Mesothelial cell of epicardium (in vitro differentiated cells): ENCODE measurements around the gene TAF1L. TPM values are rescaled to one million over a fixed set of nuclear protein-coding genes. Genes with fewer than 3 reads are reported as not detected.
"Not testable (repeated sequence)": the region's sequence is repeated elsewhere in the genome, so short reads cannot be mapped to it uniquely, and the experiment has no call there.

ENCODE experiments used
- DNase-seq, 2 experiments: peaks; one replicate each; pipeline ENCODE4 v3.0.0; 2021; ENCODE audit warnings: low spot score in 2 of 2; ENCODE audit not compliant: unreplicated experiment in 2 of 2
- H3K27ac Mint-ChIP-seq: 2 replicates; pipeline ENCODE4 v1.8.0; 2021; ENCODE audit warnings: mixed read lengths
- H3K27me3 Mint-ChIP-seq: 2 replicates; pipeline ENCODE4 v1.8.0; 2021; ENCODE audit warnings: low read depth, mixed read lengths
- H3K36me3 Mint-ChIP-seq: 2 replicates; pipeline ENCODE4 v1.8.0; 2021; ENCODE audit warnings: mixed read lengths
- H3K4me1 Mint-ChIP-seq: 2 replicates; pipeline ENCODE4 v1.8.0; 2021; ENCODE audit warnings: mixed read lengths
- H3K4me3 Mint-ChIP-seq: 2 replicates; pipeline ENCODE4 v1.8.0; 2021; ENCODE audit warnings: mild to moderate bottlenecking, moderate library complexity, mixed read lengths
- H3K9me3 Mint-ChIP-seq: 2 replicates; pipeline ENCODE4 v1.8.0; 2021; ENCODE audit warnings: mixed read lengths
- total RNA-seq: library from RNA; stranded (reverse); gene quantifications from 3 replicates; pipeline ENCODE4 v1.2.1, GENCODE V29; 2021
- TF ChIP-seq, protein P1 (sequence below): fragments of 200-600 bp; sonication (generic); IDR thresholded peaks from one replicate; pipeline ENCODE4 v1.5.0; 2021; ENCODE audit warnings: antibody characterized with exemption; ENCODE audit not compliant: unreplicated experiment

Gene TAF1L
- total RNA-seq, 1 donor from 2014 or later: not detected

DNA sequence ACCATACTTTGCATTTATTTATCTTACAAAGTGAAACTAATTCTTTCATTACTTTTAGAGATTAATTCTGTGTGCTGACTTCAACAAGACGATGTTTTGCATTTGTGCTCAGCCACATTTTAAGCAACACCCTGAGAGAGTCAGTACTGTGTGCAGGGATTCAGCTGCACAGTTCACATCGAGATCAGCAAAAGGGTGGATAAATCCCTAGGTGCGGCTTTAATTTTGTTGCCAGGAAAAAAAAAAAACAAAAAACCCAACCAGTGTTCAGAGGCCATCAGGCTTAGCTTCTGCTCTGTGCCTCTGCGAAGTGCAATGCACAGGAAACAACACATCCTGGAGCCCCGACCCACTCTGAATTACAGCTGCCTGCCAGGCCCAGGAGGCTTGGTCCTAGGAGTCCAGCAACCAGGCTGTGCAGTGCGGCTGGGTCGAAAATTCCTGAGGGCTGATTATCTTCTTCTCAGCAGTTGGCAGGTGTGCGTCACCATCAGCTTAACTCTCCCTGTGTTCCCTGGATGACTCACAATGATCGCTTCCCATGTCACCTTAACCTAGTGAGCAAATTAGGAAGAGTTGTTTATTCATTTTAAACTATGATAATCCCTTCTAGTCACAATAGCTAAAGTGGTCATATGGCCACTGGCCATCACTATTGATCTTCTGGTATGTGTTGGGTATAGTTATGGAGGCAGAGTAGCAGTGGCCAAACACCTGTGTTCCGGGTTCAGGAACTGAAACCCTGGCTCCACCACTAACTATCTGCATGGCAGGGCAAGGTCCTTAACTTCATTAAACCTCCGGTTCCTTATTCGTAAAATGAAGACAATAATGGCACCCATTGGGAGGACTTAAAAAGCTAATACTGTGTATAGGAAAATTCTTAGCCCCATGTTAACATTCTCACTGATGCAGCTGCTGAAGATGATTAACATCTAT, 31.3 kb downstream of the TAF1L start:
- H3K36me3 Mint-ChIP-seq: no peaks in the 10 kb centered on the region
- peaks cover 14% of the 10 kb centered on the region for H3K27me3 Mint-ChIP-seq

DNA sequence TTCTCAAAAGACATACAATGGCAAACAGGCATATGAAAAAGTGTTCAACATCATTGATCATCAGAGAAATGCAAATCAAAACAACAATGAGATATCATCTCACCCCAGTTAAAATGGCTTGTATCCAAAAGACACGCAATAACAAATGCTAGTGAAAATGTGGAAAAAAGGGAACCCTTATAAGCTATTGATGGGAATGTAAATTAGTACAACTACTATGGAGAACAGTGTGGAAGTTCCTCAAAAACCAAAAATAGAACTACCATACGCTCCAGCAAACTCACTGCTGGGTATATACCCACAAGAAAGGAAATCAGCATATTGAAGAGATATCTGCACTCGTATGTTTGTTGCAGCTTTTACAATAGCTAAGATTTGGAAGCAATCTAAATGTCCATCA, 36.4 kb downstream of the TAF1L start:
- not testable (repeated sequence) for H3K4me3 Mint-ChIP-seq, H3K4me1 Mint-ChIP-seq, H3K36me3 Mint-ChIP-seq, H3K27ac Mint-ChIP-seq, DNase-seq
- Mint-ChIP-seq H3K9me3 (peaks cover 19% of the 10 kb centered on the region), H3K27me3 (peaks cover 17% of the 10 kb centered on the region)

More for the DNA sequence above, 31.3 kb downstream of the TAF1L start:
- Mint-ChIP-seq H3K4me3 (no peak overlapping the region), H3K27ac (no peak overlapping the region), H3K9me3 (peaks cover 19% of the 10 kb centered on the region), H3K4me1 (no peaks in the 10 kb centered on the region)
- TF ChIP-seq, protein P1, sequence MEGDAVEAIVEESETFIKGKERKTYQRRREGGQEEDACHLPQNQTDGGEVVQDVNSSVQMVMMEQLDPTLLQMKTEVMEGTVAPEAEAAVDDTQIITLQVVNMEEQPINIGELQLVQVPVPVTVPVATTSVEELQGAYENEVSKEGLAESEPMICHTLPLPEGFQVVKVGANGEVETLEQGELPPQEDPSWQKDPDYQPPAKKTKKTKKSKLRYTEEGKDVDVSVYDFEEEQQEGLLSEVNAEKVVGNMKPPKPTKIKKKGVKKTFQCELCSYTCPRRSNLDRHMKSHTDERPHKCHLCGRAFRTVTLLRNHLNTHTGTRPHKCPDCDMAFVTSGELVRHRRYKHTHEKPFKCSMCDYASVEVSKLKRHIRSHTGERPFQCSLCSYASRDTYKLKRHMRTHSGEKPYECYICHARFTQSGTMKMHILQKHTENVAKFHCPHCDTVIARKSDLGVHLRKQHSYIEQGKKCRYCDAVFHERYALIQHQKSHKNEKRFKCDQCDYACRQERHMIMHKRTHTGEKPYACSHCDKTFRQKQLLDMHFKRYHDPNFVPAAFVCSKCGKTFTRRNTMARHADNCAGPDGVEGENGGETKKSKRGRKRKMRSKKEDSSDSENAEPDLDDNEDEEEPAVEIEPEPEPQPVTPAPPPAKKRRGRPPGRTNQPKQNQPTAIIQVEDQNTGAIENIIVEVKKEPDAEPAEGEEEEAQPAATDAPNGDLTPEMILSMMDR: no peak
- DNase-seq: no peak

DNA sequence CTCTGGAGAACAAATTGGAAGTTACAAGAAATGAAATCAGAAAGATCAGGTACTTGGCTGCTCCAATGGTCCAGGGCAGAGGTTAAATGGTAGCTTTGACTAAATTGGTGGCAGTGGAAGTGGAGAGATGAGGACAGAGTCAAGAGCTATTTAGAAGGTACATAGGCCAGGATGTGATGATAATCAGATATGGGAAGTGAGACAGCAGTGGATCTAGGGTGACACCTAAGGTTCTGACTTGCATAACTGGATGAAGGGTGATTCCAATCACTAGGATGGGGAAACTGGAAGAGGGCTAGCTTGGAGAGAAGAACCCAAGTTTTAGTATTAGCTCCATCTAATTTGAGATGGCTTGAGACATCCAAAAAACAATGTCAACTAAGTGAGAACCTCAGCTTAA, 38.5 kb downstream of the TAF1L start:
- peaks cover 19% of the 10 kb centered on the region for H3K9me3 Mint-ChIP-seq
- no peak for DNase-seq
- H3K4me3 Mint-ChIP-seq: no peak overlapping the region
- no peaks in the 10 kb centered on the region for H3K4me1 Mint-ChIP-seq
- TF ChIP-seq, protein P1: no peak
- H3K27ac Mint-ChIP-seq: no peak overlapping the region
- peaks cover 13% of the 10 kb centered on the region for H3K27me3 Mint-ChIP-seq
- H3K36me3 Mint-ChIP-seq: no peaks in the 10 kb centered on the region

DNA sequence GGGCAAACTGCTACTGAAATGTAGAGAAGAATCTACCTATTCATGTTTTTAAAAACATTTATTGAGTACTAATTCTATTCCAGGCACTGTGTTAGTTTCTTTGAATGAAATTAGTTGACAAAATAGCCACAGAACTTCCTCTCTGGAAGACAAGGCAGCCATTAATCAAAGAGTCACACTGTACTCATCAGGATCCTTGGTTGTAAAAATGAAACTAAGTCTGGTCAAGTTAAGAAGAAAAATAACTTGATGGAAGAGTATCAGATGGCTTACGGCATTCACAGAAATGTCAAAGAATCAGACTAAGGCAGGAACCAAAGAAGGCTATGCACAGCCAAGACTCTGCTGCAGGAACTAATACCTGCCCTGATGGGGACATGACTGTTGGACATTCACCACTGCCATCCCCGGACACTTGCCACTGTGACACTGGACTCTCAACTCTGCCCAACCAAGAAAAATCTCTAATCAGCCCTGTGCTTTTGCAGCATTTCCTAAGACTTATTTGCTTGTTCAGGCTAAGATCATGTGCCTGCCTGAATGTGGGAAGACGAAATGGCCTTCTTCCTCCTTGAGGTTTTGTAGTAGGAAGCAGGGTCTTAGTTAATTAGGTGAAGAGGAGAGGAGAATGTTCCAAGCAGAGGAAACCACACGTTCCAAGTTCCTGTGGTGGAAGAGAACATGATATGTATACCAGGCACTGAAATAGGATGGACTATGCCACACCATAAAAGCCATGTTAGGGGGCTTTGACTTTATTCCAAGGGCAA, 39.2 kb downstream of the TAF1L start:
- Mint-ChIP-seq H3K27ac (no peak overlapping the region), H3K4me1 (no peaks in the 10 kb centered on the region), H3K36me3 (no peaks in the 10 kb centered on the region), H3K9me3 (peaks cover 19% of the 10 kb centered on the region), H3K4me3 (no peak overlapping the region), H3K27me3 (peaks cover 9% of the 10 kb centered on the region)
- DNase-seq: no peak
- TF ChIP-seq, protein P1: no peak

DNA sequence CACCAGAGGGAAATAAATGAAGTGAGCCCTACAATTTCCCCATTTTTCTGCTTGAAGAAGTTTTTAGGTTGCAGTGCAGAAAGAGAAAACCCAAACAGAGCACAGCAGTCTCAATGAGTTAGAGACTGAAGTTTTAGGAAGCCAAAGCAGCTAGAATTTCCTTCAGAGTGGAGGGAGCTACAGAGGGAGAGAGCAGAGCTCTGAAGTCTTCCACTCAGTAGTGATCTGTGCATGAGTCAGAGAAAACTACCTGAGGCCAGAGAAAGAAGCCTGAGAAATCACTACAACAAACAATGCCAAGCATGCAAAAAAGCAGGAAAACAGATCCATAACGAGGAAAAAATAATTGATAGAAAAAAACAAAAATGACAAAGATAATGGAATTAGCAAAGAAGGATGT, 44.6 kb downstream of the TAF1L start:
- TF ChIP-seq, protein P1: no peak
- no peak for DNase-seq
- Mint-ChIP-seq H3K27ac (no peak overlapping the region), H3K4me1 (peaks cover 4% of the 10 kb centered on the region), H3K4me3 (no peak overlapping the region), H3K27me3 (peaks cover 21% of the 10 kb centered on the region), H3K9me3 (peaks cover 4% of the 10 kb centered on the region), H3K36me3 (no peaks in the 10 kb centered on the region)

DNA sequence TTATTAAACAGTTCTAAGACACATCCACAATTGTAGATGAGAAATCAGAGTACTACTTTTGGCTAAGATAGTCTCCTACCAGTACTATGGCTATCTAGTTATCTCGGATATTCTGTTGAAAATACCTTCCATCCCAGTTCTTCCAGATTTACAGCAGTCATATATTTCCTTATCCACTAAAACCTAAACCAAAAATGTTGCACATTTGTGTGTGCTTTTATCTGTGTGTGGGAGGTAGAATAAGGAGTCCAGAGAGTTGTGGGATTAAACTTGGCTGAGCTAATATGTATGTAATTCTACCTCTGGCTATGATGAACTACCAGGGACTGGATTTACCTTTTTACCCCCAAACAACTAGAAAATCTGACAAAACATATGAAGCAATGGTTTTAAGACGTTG, 45.0 kb downstream of the TAF1L start:
- no peak for DNase-seq
- Mint-ChIP-seq H3K9me3 (peaks cover 6% of the 10 kb centered on the region), H3K27me3 (peaks cover 25% of the 10 kb centered on the region), H3K4me1 (peaks cover 4% of the 10 kb centered on the region), H3K27ac (no peak overlapping the region), H3K36me3 (no peaks in the 10 kb centered on the region), H3K4me3 (no peak overlapping the region)
- TF ChIP-seq, protein P1: no peak
